ENCODE measurements around the gene SESN1. TPM values are rescaled to one million over a fixed set of nuclear protein-coding genes. Genes with fewer than 3 reads are reported as not detected.

Gene SESN1
- polyA plus RNA-seq, 3 donors, result 1.8 to 21.0 (median 3.1) TPM

GRCh38 chr6:109024784-109025183, 69.9 kb downstream of the SESN1 start:
- 100% methylated on average over 2 of the region's 4 CpGs for WGBS (ENCODE audit: insufficient coverage)
- Histone ChIP-seq H3K79me2 (ENCODE audit: insufficient read depth, low read length) (no peaks in the 10 kb centered on the region), H3K9ac (ENCODE audit: insufficient read depth, low read length, poor library complexity, severe bottlenecking) (no peak overlapping the region), H3K36me3 (replicated peaks in 1 of 2; ENCODE audit: control insufficient read depth in 1 of 2, insufficient read depth in 2 of 2, low read length in 2 of 2) (no peaks in the 10 kb centered on the region), H2AFZ (ENCODE audit: insufficient read depth, low read depth, low read length, poor library complexity, severe bottlenecking) (no peak overlapping the region), H3K4me2 (replicated peaks; ENCODE audit: extremely low read depth, low read length, poor library complexity, severe bottlenecking) (no peak overlapping the region), H3K9me3 (replicated peaks in 1 of 2; ENCODE audit: control insufficient read depth in 1 of 2, insufficient read depth in 1 of 2, low read length in 2 of 2) (peaks cover 0 to 4% of the 10 kb centered on the region in 2 donors), H4K20me1 (ENCODE audit: insufficient read depth, low read length) (no peaks in the 10 kb centered on the region), H3K4me3 (replicated peaks in 1 of 3; ENCODE audit: low read depth in 2 of 3, low read length in 3 of 3) (no peak overlapping the region), H3K27me3 (ENCODE audit: control insufficient read depth in 2 of 2, insufficient read depth in 2 of 2, low read length in 2 of 2) (no peaks in the 10 kb centered on the region), H3K4me1 (ENCODE audit: control insufficient read depth in 1 of 2, insufficient read depth in 2 of 2, low read length in 2 of 2) (no peaks in the 10 kb centered on the region), H3K27ac (ENCODE audit: low read depth in 1 of 2, low read length in 2 of 2) (no peak overlapping the region)
- H3K27ac Mint-ChIP-seq, result no peak overlapping the region
- peaks cover 2% of the 10 kb centered on the region for H3K4me1 Mint-ChIP-seq
- intact Hi-C loops (cut with micrococcal nuclease), result no loop called here
- DNase-seq, result no peak
- H3K27me3 Mint-ChIP-seq (ENCODE audit: low read depth in 3 of 3), result peaks cover 0 to 3% (median 0%) of the 10 kb centered on the region in 3 donors
- H3K4me3 Mint-ChIP-seq, result no peak overlapping the region
- no peak for TF ChIP-seq CTCF (IDR thresholded peaks at IDR 0.05)
- H3K9me3 Mint-ChIP-seq, result peaks cover 0 to 13% (median 7%) of the 10 kb centered on the region in 7 donors
- H3K36me3 Mint-ChIP-seq, result peaks cover 2 to 3% of the 10 kb centered on the region in 2 donors

GRCh38 chr6:109024368-109024767, 70.3 kb downstream of the SESN1 start:
- H3K4me1 ChIP-seq (ENCODE audit: control insufficient read depth in 1 of 2, insufficient read depth in 2 of 2, low read length in 2 of 2), result no peaks in the 10 kb centered on the region
- no peaks in the 10 kb centered on the region for H3K79me2 ChIP-seq (ENCODE audit: insufficient read depth, low read length)
- no peak overlapping the region for H3K4me3 Mint-ChIP-seq
- TF ChIP-seq CTCF (IDR thresholded peaks at IDR 0.05), result no peak
- peaks cover 2 to 3% of the 10 kb centered on the region in 2 donors for H3K36me3 Mint-ChIP-seq
- DNase-seq, result no peak
- no peaks in the 10 kb centered on the region for H3K27me3 ChIP-seq (ENCODE audit: control insufficient read depth in 2 of 2, insufficient read depth in 2 of 2, low read length in 2 of 2)
- H3K27ac Mint-ChIP-seq, result no peak overlapping the region
- H2AFZ ChIP-seq (ENCODE audit: insufficient read depth, low read depth, low read length, poor library complexity, severe bottlenecking), result no peak overlapping the region
- peaks cover 0 to 13% (median 7%) of the 10 kb centered on the region in 7 donors for H3K9me3 Mint-ChIP-seq
- no peak overlapping the region for H3K4me3 ChIP-seq (replicated peaks in 1 of 3; ENCODE audit: low read depth in 2 of 3, low read length in 3 of 3)
- H4K20me1 ChIP-seq (ENCODE audit: insufficient read depth, low read length), result no peaks in the 10 kb centered on the region
- H3K36me3 ChIP-seq (replicated peaks in 1 of 2; ENCODE audit: control insufficient read depth in 1 of 2, insufficient read depth in 2 of 2, low read length in 2 of 2), result no peaks in the 10 kb centered on the region
- peaks cover 0 to under 1% (median 0%) of the 10 kb centered on the region in 3 donors for H3K27me3 Mint-ChIP-seq (ENCODE audit: low read depth in 3 of 3)
- no peak overlapping the region for H3K4me2 ChIP-seq (replicated peaks; ENCODE audit: extremely low read depth, low read length, poor library complexity, severe bottlenecking)
- H3K9ac ChIP-seq (ENCODE audit: insufficient read depth, low read length, poor library complexity, severe bottlenecking), result no peak overlapping the region
- peaks cover 0 to 4% of the 10 kb centered on the region in 2 donors for H3K9me3 ChIP-seq (replicated peaks in 1 of 2; ENCODE audit: control insufficient read depth in 1 of 2, insufficient read depth in 1 of 2, low read length in 2 of 2)
- intact Hi-C loops (cut with micrococcal nuclease), result no loop called here
- no peak overlapping the region for H3K27ac ChIP-seq (ENCODE audit: low read depth in 1 of 2, low read length in 2 of 2)
- whole genome bisulfite sequencing (ENCODE audit: insufficient coverage), result no CpG with 5 or more reads among the region's 2 CpGs
- peaks cover under 1% of the 10 kb centered on the region for H3K4me1 Mint-ChIP-seq
